Stomach (tissue), 4 donors: Measurements from ENCODE around the gene ELF2.

ENCODE experiments used
- CTCF ChIP-seq, 7 experiments: fragments of 450-650 bp in 4 of 7; fragments of 200-600 bp in 3 of 7; sonication (generic) in 3 of 7; IDR thresholded peaks; one replicate each; pipeline ENCODE4 v1.5.1; 2016 to 2019; ENCODE audit warnings: antibody characterized with exemption in 7 of 7, control low read depth in 2 of 7, mild to moderate bottlenecking in 1 of 7
- POLR2A ChIP-seq, 4 donors: fragments of 450-650 bp; IDR thresholded peaks; one replicate each; pipeline ENCODE4 v1.6.1; 2016; ENCODE audit warnings: antibody characterized with exemption in 4 of 4, control low read depth in 2 of 4, mild to moderate bottlenecking in 1 of 4, moderate library complexity in 1 of 4

GRCh38 chr4:139170932-139171331, 6.1 kb downstream of the ELF2 start:
- TF ChIP-seq POLR2A (IDR thresholded peaks at IDR 0.05), result no peak
- TF ChIP-seq CTCF (IDR thresholded peaks at IDR 0.05), result no peak
